ENCODE measurements around the gene CD36.

Gene CD36

DNA sequence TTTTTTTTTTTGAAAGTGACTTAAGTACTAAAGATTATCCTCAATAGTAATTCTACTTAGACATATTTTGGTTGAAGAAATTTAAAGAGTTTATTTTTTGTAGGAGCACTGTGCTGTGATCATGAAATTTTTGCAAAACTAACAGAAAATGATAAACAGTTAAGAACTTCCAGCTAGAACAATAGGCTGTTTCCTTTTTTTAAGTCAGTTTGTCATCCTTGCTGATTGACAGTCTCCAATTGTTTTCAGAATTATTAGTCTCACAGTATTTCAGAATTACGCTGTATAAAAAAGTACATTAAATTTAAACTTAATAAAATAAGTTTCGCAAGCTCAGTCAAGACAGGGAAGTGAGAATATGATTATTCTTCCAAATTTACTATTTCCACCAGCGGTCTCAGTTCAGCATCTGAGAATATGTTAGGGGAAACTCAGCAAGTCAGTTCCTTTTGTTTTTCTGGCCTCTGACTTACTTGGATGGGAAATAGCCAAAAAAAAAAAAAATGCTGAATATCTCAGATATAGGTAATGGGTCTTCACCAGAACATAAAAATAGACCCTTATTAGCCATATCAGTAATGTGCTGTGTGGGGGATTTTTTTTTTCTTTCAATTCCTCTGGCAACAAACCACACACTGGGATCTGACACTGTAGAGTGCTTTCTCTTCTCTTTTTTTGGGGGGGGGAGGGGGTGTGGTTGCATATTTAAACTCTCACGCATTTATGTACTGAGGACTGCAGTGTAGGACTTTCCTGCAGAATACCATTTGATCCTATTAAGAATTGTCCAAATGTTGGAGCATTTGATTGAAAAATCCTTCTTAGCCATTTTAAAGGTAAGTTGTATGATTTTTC, at the start of gene CD36:
CD36 (plus strand) TSS at position 732 of the 855 bp plus-strand sequence. CDS start 8,099 bp downstream, outside the sequence.
- TF ChIP-seq EZH2phosphoT487 (IDR thresholded peaks at IDR 0.05; ENCODE audit: low read length) (no peak), EZH2 (optimal IDR thresholded peaks at IDR 0.05; ENCODE audit: low read depth, low read length) (no peak)
- Histone ChIP-seq H2AFZ (ENCODE audit: low read length) (no peak within 1 kb of the TSS), H3K27ac (ENCODE audit: low read length) (no peak within 1 kb of the TSS), H3K36me3 (replicated peaks; ENCODE audit: insufficient read depth, low read length) (no peaks in the 10 kb centered on the region), H3K4me2 (ENCODE audit: low read depth, low read length) (no peak within 1 kb of the TSS), H3K9ac (ENCODE audit: low read length) (no peak within 1 kb of the TSS), H3K9me2 (replicated peaks; ENCODE audit: insufficient read depth, low read length) (no peaks in the 10 kb centered on the region), H4K20me1 (ENCODE audit: insufficient read depth, low read length) (no peaks in the 10 kb centered on the region), H3K4me3 (ENCODE audit: low read length) (no peak within 1 kb of the TSS), H3F3A (ENCODE audit: insufficient read depth, low read length) (no peaks in the 10 kb centered on the region), H3K27me3 (replicated peaks; ENCODE audit: insufficient read depth, low read length) (no peaks in the 10 kb centered on the region), H3K9me3 (replicated peaks; ENCODE audit: insufficient read depth, low read length) (no peaks in the 10 kb centered on the region), H3K4me1 (ENCODE audit: low read length) (no peaks in the 10 kb centered on the region), H3K79me2 (ENCODE audit: low read length) (no peaks in the 10 kb centered on the region)
- DNase-seq = no peak

DNA sequence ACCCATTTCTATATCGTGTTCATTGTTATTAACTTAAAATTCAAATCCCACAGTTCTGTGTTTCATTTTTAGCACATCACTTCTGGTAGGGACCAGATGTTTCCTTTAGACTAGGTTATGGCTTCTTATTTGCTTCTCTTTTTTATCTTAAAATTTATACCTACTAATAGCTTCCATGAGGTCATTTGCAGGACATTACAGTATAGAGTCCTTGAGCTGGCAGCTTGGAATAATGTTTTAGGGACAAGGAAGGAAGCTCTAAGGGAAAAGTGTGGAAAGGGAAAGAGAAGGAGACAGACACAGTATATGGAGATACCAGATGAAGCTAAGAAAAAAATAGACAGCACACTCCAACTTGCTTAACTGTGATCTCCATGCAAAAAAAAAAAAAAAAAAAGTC, 48.8 kb upstream of the CD36 start:
- no peaks in the 10 kb centered on the region for H3F3A ChIP-seq (ENCODE audit: insufficient read depth, low read length)
- no peak overlapping the region for H2AFZ ChIP-seq (ENCODE audit: low read length)
- no peaks in the 10 kb centered on the region for H3K36me3 ChIP-seq (replicated peaks; ENCODE audit: insufficient read depth, low read length)
- H3K4me2 ChIP-seq (ENCODE audit: low read depth, low read length) = no peak overlapping the region
- H3K9me2 ChIP-seq (replicated peaks; ENCODE audit: insufficient read depth, low read length) = no peaks in the 10 kb centered on the region
- H3K9me3 ChIP-seq (replicated peaks; ENCODE audit: insufficient read depth, low read length) = no peaks in the 10 kb centered on the region
- no peak overlapping the region for H3K27ac ChIP-seq (ENCODE audit: low read length)
- no peaks in the 10 kb centered on the region for H4K20me1 ChIP-seq (ENCODE audit: insufficient read depth, low read length)
- TF ChIP-seq EZH2 (optimal IDR thresholded peaks at IDR 0.05; ENCODE audit: low read depth, low read length) (no peak), EZH2phosphoT487 (IDR thresholded peaks at IDR 0.05; ENCODE audit: low read length) (no peak)
- TF ChIP-seq, protein P1, sequence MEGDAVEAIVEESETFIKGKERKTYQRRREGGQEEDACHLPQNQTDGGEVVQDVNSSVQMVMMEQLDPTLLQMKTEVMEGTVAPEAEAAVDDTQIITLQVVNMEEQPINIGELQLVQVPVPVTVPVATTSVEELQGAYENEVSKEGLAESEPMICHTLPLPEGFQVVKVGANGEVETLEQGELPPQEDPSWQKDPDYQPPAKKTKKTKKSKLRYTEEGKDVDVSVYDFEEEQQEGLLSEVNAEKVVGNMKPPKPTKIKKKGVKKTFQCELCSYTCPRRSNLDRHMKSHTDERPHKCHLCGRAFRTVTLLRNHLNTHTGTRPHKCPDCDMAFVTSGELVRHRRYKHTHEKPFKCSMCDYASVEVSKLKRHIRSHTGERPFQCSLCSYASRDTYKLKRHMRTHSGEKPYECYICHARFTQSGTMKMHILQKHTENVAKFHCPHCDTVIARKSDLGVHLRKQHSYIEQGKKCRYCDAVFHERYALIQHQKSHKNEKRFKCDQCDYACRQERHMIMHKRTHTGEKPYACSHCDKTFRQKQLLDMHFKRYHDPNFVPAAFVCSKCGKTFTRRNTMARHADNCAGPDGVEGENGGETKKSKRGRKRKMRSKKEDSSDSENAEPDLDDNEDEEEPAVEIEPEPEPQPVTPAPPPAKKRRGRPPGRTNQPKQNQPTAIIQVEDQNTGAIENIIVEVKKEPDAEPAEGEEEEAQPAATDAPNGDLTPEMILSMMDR (IDR thresholded peaks at IDR 0.05; ENCODE audit: low read length) = no peak
- H3K9ac ChIP-seq (ENCODE audit: low read length) = no peak overlapping the region
- no peaks in the 10 kb centered on the region for H3K27me3 ChIP-seq (replicated peaks; ENCODE audit: insufficient read depth, low read length)
- no peak for DNase-seq
- no peak overlapping the region for H3K4me3 ChIP-seq (ENCODE audit: low read length)
- H3K4me1 ChIP-seq (ENCODE audit: low read length) = no peaks in the 10 kb centered on the region
- H3K79me2 ChIP-seq (ENCODE audit: low read length) = no peaks in the 10 kb centered on the region

DNA sequence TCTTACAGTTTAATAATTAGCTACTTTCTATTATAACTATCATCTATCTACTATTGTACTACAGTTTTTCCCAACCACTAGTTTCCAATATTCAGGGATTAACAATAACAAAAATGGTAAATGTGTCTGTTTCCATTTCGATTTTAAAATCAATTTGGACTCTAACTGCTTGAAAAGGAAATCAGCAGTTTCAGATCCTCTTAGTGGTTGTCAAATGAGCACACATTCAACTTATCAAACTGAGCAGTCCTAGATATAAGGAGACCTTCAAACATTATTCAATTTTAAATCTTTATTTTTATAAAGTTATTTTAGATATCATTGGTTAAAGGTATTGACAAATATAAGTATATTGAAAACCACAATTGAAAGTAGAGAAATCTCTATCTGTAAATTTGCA, 46.8 kb upstream of the CD36 start:
- H3K9me3 ChIP-seq (replicated peaks; ENCODE audit: insufficient read depth, low read length) = no peaks in the 10 kb centered on the region
- no peaks in the 10 kb centered on the region for H3K79me2 ChIP-seq (ENCODE audit: low read length)
- H3F3A ChIP-seq (ENCODE audit: insufficient read depth, low read length) = no peaks in the 10 kb centered on the region
- no peaks in the 10 kb centered on the region for H3K36me3 ChIP-seq (replicated peaks; ENCODE audit: insufficient read depth, low read length)
- H4K20me1 ChIP-seq (ENCODE audit: insufficient read depth, low read length) = no peaks in the 10 kb centered on the region
- TF ChIP-seq, protein P1 (IDR thresholded peaks at IDR 0.05; ENCODE audit: low read length) = no peak
- TF ChIP-seq EZH2phosphoT487 (IDR thresholded peaks at IDR 0.05; ENCODE audit: low read length) (no peak), EZH2 (optimal IDR thresholded peaks at IDR 0.05; ENCODE audit: low read depth, low read length) (no peak)
- H3K4me2 ChIP-seq (ENCODE audit: low read depth, low read length) = no peak overlapping the region
- H3K27ac ChIP-seq (ENCODE audit: low read length) = no peak overlapping the region
- H3K27me3 ChIP-seq (replicated peaks; ENCODE audit: insufficient read depth, low read length) = no peaks in the 10 kb centered on the region
- no peaks in the 10 kb centered on the region for H3K4me1 ChIP-seq (ENCODE audit: low read length)
- no peak overlapping the region for H3K4me3 ChIP-seq (ENCODE audit: low read length)
- no peaks in the 10 kb centered on the region for H3K9me2 ChIP-seq (replicated peaks; ENCODE audit: insufficient read depth, low read length)
- H3K9ac ChIP-seq (ENCODE audit: low read length) = no peak overlapping the region
- H2AFZ ChIP-seq (ENCODE audit: low read length) = no peak overlapping the region
- no peak for DNase-seq

Data from MM.1S (cell line).